Stimulated activated CD4-positive, alpha-beta T cell treated with anti-CD3 and anti-CD28 coated beads, Interleukin-1b, Interleukin-23, amount 100 ng/mL, for 48 hours (primary cell): Measurements from ENCODE around the gene PCED1B.
"Not testable (repeated sequence)": the region's sequence is repeated elsewhere in the genome, so short reads cannot be mapped to it uniquely, and the experiment has no call there.

Source experiments
- DNase-seq: peaks from one replicate; pipeline ENCODE4 v3.0.0-alpha.2; 2020

Gene PCED1B, protein sequence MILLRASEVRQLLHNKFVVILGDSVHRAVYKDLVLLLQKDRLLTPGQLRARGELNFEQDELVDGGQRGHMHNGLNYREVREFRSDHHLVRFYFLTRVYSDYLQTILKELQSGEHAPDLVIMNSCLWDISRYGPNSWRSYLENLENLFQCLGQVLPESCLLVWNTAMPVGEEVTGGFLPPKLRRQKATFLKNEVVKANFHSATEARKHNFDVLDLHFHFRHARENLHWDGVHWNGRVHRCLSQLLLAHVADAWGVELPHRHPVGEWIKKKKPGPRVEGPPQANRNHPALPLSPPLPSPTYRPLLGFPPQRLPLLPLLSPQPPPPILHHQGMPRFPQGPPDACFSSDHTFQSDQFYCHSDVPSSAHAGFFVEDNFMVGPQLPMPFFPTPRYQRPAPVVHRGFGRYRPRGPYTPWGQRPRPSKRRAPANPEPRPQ

DNA sequence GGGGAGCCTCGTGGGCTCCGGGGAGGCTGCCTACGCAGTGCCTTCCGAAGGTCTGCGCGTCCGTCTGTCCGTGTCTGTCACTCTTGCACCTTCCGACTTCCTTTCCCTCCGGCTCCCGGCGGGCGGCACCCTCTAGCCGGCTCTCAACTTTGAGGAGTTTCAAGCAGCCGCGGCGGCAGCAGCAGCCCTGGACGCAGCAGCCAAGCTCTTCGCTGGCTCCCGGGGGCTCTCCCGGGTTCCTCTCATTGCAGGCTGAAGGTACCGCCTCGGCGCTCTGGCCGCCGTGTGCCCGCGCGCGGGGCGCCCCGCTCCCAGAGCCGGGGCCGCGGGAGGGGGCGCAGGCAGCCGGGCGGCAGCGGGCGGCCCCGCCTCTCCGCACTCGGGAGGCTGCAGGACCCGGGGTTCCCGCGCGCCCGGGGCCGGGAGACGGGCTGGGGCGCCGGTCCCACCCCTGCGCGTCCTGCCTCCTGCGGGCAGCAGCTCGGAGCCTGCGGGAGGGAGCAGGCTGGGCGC is at the start of gene PCED1B, which contains the start of gene AMIGO2:
Gene PCED1B, plus strand, starts transcription at position 154 of the 513 bp plus-strand sequence. CDS start 155,443 bp downstream, outside the sequence.
Gene AMIGO2, minus strand, starts transcription at position 492 of the 513 bp plus-strand sequence. CDS start 957 bp downstream, outside the sequence.
- DNase-seq = peak; percentile 75

DNA sequence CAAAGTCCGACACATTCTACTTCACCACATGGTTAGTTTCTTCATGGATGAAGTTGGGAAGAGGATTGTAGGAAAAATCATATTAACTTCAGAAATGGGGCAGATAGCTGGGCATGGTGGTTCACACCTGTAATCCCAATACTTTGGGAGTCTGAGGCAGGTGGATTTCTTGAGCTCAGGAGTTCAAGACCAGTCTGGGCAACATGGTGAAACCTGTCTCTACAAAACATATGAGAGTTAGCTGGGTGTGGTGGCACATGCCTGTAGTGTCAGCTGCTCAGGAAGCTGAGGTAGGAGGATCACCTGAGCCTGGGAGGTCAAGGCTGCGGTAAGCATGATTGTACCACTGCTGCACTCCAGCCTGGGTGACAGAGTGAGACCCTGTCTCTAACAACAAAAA is 49.5 kb upstream of the PCED1B start:
- no peak for DNase-seq

DNA sequence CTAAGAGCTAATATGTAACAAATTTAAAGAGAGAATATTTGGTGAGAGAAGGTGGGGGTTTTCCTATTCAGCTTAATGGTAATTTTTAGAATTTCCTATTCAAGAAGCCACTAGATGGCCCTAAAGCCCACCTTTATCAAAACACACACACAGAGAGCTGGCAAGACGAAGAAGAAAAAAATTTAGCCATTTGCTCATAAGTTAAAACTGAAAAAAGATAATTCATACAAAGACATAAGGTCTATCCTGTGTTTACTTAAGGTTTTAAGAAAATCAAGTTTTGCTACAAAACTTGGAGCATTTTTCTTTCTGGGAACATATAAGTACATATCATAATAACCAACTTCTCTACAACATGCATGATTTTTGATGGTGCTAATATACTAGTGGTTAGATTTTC is 46.8 kb upstream of the PCED1B start:
- DNase-seq = no peak

DNA sequence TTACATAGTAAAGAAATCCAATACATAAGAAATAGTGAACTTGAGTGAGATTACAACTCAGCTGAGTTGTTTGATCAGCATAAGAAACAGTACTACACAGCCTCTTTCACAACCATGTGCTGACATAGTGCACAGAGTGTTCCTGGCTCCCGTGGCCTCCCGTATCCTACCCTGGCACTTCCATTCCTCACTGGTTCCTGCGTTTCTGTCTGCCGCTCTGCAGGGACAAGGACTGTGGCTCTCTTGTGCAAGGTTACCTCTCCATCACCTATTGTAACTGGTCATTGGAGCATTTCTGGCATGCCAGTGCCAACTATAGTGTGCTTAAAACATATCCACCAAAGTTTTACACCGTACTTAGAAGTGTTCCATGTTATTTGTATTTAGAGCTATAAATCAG is 46.3 kb upstream of the PCED1B start:
- DNase-seq = no peak

DNA sequence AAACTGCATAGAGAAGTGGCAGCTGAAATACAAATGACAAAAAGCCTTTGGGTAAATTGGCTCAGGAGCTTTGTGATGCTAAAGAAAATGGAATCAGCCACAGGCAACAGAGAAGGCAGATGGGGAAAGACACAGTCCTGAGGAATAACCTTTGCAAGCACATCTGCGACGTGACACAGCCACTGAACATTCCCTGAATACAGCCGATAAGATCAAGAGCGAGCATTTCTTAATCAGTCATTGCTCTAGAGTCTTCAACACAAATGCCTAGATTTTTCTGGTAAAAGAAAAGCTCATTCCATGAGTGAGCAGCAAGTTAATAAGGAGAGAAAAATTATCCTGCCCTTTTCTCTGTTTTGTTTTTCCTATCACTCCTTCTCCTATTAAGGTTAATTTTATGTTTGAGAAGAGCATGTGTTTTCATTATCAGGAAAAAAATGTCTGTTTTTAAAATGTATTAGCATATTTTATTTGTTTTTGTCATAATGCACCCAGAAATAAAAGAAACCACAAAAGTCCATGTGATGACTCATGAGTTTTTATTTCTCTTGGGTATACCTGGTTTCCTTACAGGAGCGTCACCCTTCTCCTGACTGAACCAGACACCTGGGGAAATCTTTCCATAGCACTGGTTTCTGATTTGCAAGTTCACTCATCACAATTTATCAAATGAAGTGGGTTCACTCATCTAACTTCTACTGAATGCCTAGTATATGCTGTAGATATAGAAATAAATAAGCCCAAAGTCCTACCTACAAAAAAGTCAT is 45.4 kb upstream of the PCED1B start:
- no peak for DNase-seq

DNA sequence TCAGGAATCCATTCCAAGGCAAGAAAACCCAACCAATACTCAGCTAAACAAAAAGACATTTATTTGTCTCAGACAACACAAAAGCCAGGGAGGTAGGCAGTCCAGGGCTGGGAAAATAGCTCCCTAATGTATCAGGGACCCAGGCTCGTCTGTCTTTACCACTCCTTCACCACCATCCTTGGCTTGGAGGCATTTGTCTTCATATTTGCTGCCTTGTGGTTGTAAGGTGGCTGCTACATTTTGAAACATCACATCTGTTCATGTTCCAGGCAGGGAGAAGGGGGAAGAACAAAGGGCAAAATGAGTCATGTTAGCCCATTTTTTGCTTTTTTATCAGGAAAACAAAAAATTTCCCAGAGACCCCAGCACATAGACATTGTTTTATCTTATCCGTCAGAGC is 44.8 kb upstream of the PCED1B start:
- DNase-seq = no peak

DNA sequence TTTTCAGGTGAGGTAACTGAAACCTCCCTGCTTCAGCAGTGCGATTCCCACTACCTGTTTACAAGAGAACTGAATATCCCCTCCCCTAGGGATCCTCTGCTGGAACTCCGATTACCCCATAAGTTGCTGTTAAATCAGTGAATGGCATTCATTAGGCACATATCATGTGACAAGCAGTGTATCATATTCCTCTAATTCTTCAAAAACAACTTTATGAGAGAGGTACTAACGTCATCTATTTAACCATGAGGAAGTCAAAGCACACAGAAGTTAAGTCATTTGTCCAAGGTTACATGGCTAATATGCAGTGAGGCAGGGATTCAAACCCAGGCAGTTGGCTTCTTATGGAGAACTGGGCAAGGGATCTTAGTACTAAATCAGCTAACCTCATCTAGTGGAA is 43.9 kb upstream of the PCED1B start:
- DNase-seq = no peak

DNA sequence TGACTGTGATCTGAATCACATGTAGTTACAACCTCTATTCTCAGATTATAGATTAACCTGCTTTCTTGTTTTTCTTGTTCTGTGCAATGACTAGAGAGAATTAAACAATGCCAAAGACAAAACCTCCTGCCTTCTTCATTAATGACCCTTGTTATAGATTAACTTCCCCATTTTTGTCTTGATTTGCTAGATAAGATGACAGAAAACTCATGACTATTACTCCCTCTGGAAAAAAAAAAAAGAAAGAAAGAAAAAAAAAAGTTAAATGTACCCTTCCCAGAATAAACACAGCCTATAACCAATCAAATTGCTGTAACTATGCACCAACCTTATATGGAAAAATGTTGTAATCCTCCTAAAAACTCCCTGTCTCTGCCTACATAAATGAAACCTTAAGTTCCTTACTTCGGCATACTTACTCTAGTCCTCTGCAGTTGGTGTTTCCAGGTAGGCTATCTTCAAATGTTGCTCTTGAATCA is 41.1 kb upstream of the PCED1B start:
- DNase-seq = no peak

DNA sequence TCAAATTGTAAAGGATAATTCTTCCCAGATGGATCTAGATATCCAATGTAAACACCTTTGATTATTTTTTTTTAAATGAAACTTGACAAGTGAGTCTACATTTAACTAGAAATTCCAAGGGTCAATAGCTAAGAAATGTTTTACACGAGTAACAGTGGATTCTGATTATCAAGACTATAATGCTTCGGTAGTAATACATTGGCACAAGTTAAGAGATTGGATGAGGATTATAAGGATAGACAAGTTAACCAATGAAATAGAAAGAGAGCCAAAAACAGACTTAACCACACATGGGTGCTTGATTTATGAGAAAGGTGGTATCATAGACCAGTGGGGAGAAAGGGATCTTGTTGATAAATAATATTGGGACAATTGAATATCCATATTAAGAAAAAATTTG is 40.3 kb upstream of the PCED1B start:
- DNase-seq = no peak

DNA sequence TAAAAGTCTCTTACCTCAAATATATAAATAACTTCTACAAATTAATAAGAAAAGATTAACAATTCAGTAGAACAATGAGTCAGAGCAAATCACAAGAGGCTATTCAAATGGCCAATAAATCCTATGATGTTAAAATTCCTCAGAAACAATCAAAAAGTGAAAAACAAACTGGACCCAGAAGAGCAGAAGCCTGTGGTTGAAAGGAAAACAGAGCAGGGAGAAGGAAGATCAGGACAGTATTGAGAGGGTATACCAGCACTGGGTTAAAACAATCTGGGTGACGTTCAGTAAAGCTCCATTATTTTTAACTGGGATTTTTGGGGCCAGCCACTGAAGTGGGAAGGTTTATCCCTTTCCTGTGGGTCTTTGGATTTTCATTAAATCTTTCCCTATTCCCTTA is 39.7 kb upstream of the PCED1B start:
- no peak for DNase-seq

DNA sequence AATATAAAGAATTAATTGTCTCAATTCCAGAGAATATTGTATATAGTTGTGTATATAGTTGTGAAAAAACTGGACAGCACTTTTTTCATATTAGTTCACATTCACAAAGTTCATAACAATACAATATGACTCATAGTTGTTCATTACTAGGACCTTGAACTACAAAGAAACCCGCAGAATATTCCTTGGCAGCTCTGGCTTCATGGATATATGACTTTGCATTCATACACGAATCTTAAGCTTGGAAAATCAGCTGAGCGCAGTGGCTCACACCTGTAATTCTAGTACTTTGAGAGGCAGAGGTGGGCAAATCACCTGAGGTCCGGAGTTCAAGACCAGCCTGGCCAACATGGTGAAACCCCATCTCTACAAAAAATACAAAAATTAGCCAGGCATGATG is 38.1 kb upstream of the PCED1B start:
- DNase-seq = no peak

DNA sequence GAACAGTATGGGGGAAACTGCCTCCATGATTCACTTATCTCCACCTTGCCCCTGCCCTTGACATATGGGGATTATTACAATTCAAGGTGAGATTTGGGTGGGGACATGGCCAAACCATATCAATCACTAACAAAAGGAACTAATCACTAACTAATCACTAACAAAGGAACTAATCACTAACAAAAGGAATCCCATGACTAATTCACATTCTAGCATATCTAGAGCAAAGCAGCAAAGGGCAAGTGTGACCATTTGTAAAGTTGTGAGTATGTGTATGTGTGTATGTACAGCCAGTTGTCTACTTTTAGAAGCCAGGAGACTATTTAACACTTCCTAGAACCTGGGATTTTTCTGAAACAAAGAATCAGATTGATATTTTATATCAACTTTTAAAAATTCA is 30.9 kb upstream of the PCED1B start:
- no peak for DNase-seq

DNA sequence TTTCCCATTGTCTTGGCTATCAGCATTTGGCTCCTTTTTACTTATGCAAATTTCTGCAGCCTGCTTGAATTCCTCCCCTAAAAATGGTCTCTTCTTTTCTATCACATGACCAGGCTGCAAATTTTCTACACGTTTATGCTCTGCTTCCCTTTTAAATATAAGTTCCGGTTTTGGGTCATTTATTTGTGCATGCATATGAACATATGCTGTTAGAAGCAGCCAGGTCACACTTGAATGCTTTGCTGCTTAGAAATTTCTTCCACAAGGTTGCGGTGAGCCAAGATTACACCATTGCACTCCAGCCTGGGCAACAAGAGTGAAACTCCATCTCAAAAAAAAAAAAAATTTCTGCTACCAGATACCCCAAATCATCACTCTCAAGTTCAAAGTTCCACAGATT is 28.1 kb upstream of the PCED1B start:
- not testable (repeated sequence) for DNase-seq

DNA sequence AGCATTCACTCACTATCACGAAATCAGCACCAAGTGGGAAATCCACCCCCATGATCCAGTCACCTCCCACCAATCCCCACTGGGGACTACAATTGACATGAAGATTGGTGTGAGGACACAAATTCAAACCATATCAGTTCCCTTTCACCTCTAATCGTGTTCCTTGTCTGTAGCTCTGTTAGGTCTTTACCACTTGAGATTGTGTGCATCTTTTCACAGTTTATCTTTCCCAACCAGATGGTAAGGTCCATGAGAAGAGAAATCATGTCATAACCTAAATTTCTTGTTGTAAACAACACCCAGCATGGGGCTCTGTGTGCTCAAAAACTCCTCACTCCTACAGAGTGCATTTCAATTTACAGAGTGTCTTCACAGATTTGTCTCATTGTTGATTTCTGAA is 27.1 kb upstream of the PCED1B start:
- no peak for DNase-seq

DNA sequence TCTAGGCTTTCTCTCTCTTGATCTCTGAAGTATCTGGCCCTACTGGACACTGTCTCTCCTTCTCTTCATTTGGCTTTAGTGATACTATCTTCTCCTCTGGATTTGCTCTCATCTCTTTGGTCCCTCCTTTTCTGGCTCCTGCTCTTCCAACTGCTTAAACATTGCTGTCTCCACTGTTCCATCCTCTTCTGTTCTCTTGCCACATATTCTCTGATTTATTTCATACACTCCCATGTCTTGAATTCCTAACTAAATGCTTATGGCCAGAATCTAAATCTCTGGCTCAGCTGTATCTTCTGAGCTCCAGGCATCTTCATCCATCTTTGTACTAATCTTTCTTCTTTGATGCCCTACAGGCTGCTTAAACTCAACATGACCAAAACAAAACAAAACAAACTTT is 25.5 kb upstream of the PCED1B start:
- DNase-seq = no peak

DNA sequence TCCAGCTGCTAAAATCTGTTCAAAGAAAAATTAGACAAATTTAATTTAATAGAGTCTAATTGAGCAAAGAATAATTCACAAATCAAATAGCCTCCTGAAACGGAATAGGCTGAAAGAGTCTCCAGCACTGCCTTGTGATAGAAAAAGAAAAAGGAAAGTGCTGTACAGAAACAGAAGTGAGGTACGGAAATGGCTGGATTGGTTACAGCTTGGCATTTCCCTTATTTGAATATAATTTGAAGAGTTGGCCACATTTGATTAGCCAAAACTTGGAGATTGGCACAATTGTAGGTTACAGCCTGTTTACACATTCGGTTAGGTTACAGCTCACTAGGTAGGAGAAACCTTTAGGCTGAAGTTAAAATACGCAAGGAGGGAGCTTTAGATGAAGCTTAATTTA is 24.8 kb upstream of the PCED1B start:
- DNase-seq = no peak

DNA sequence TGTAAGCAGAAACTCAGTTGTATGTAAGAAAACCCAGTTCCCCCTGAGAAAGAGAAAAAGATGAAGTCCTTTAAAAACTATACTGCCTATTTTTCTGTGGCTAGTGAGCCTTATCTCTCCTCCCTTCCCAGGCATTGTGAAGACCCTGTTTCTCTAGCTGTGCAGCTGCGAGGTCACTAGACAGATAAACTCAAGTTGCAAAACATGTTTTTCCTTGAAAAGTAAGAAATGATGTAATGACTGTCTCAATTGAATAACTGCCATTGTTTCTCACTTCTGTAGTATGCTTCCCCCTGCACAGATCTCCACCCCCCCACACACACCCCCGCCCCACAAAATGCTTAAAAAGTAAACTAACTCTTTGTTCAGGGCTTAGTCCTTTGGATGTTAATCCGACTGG is 23.6 kb upstream of the PCED1B start:
- not testable (repeated sequence) for DNase-seq

DNA sequence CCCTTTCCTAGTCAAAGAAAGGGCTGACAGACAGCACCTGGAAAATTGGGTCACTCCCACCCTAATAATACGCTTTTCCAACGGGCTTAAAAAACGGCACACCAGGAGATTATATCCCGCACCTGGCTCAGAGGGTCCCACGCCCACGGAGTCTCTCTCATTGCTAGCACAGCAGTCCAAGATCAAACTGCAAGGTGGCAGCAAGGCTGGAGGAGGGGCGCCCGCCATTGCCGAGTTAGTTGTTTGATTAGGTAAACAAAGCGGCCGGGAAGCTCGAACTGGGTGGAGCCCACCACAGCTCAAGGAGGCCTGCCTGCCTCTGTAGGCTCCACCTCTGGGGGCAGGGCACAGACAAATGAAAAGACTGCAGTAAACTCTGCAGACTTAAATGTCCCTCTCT is 22.5 kb upstream of the PCED1B start:
- not testable (repeated sequence) for DNase-seq

DNA sequence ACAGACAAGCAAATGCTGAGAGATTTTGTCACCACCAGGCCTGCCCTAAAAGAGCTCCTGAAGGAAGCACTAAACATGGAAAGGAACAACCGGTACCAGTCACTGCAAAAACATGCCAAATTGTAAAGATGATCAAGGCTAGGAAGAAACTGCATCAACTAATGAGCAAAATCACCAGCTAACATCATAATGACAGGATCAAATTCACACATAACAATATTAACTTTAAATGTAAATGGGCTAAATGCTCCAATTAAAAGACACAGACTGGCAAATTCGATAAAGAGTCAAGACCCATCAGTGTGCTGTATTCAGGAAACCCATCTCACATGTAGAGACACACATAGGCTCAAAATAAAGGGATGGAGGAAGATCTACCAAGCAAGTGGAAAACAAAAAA is 20.8 kb upstream of the PCED1B start:
- DNase-seq = not testable (repeated sequence)

DNA sequence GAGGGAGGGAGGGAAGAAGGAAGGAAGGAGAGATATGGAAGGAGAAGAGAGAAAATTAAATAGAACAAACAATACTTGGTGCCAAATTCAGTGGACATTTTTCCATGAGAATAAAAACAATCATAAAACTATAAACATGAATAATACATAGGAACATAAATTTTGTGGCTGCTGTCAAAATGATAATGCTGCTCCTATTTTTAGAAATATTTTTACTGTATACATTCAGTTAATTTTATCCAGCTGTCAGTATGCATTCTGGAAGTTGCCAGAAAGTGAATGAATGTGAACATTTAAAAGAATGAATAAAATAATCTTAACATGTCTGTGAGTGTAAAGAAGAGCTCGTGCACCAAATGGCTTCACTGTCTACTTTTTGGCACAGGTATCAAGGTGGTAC is 13.9 kb upstream of the PCED1B start:
- DNase-seq = no peak

DNA sequence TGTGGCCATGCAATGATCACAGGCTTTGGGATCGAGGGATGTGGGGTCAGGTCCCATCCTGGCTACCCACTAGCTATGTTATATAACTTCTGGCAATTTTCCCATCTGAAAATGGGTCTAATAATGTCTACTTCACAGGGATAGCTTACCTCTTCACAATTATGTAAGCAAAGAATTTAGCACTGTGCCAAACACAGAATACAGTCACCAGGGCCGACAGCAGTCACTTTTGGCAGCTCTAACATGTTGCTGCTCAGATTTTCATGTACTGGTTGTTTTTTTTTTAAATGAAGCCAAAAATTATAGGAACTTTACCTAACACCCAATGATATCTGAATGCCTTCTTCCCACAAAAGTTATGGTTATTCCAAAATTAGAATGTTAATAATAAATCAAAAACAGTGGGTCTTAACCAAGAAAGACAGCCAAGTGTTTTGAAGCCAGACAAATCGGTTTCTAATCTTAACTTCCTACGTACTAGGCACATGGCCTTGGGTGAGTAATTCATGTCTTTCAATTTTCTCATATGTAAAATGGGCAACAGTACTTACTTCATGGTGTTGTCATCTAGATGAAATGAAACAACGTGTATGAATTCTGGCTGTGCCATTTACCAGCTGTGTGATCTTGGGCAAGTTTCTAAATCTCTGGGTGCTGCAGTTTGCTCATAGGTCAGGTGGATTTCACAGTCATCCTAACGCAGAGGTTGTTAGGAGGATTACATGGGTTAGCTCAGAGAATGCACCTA is 13.0 kb upstream of the PCED1B start:
- DNase-seq = peak; percentile 36

DNA sequence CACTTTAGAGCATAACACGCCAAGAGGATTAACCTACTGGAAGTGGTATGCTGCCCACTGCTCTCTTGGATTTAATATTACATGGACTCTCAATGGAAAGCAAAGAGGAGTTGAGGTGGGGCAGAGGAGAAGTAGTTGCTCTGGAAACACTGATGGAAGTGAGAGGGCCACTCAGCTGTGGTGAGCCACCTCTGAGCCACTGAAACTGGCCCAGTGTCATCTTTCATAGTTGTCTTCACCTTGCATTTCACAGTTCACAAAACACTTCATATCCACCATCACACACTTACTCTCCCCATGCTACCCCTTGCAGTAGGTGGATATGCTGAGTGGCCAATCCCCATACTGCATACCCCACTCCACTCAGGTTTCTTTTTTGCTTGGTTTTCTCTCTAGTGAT is 12.2 kb upstream of the PCED1B start:
- DNase-seq = peak; percentile 48
